ENCODE data around the gene ADCY2.

ADCY2 gene

GRCh38 chr5:7376871-7377270, 19.1 kb upstream of the ADCY2 start:
- no peak overlapping the region for H3K27ac ChIP-seq (ENCODE audit: low read depth, low read length, severe bottlenecking)
- no peaks in the 10 kb centered on the region for H3K9me3 ChIP-seq (ENCODE audit: control insufficient read depth, low read length)
- H3K4me1 ChIP-seq (ENCODE audit: control insufficient read depth, insufficient read depth, low read length, poor library complexity, severe bottlenecking): no peaks in the 10 kb centered on the region
- WGBS, 2 experiments (ENCODE audit: insufficient coverage in 2 of 2): 86 to 93% methylated on average over 1 to 2 of the region's 3 CpGs
- no peaks in the 10 kb centered on the region for H3K36me3 ChIP-seq (ENCODE audit: control insufficient read depth, insufficient read depth, low read length)
- H3K4me3 ChIP-seq (ENCODE audit: extremely low read depth, insufficient read depth, low read length, poor library complexity, severe bottlenecking): no peak overlapping the region

GRCh38 chr5:7377761-7378160, 18.2 kb upstream of the ADCY2 start:
- no peak overlapping the region for H3K27ac ChIP-seq (ENCODE audit: low read depth, low read length, severe bottlenecking)
- WGBS, 2 experiments (ENCODE audit: insufficient coverage in 2 of 2): no CpG with 5 or more reads among the region's 2 CpGs
- H3K36me3 ChIP-seq (ENCODE audit: control insufficient read depth, insufficient read depth, low read length): no peaks in the 10 kb centered on the region

DNA sequence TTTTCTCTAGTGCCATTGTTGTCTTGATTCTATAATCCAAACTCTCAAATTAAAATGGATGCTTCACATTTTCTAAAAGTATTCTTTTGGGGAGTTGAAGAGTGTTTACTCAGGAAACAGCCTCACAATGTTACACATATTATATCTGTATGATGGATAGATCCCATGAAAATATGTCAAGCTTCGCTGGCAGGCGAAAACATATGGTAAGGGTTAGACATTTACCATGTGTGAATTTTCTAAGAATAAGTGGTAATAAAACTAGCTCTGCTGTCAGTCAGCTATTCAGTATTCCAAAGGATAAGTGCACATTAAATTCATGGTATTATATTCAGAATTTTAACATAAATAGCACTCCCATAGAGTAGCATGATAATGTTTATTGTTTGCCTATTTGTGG, 13.3 kb upstream of the ADCY2 start:
- Histone ChIP-seq H3K36me3 (ENCODE audit: control insufficient read depth, insufficient read depth, low read length) (no peaks in the 10 kb centered on the region), H3K4me3 (ENCODE audit: extremely low read depth, insufficient read depth, low read length, poor library complexity, severe bottlenecking) (no peak overlapping the region), H3K27ac (ENCODE audit: low read depth, low read length, severe bottlenecking) (no peak overlapping the region), H3K4me1 (ENCODE audit: control insufficient read depth, insufficient read depth, low read length, poor library complexity, severe bottlenecking) (no peaks in the 10 kb centered on the region), H3K9me3 (ENCODE audit: control insufficient read depth, low read length) (no peaks in the 10 kb centered on the region)
- WGBS, 2 experiments (ENCODE audit: insufficient coverage in 2 of 2): no CpG with 5 or more reads among the region's 2 CpGs

More at GRCh38 chr5:7377761-7378160, 18.2 kb upstream of the ADCY2 start:
- Histone ChIP-seq H3K4me1 (ENCODE audit: control insufficient read depth, insufficient read depth, low read length, poor library complexity, severe bottlenecking) (no peaks in the 10 kb centered on the region), H3K9me3 (ENCODE audit: control insufficient read depth, low read length) (no peaks in the 10 kb centered on the region), H3K4me3 (ENCODE audit: extremely low read depth, insufficient read depth, low read length, poor library complexity, severe bottlenecking) (no peak overlapping the region)

- Histone ChIP-seq H3K4me1 (ENCODE audit: control insufficient read depth, insufficient read depth, low read length, poor library complexity, severe bottlenecking) (no peaks in the 10 kb centered on the region), H3K4me3 (ENCODE audit: extremely low read depth, insufficient read depth, low read length, poor library complexity, severe bottlenecking) (no peak overlapping the region), H3K27ac (ENCODE audit: low read depth, low read length, severe bottlenecking) (no peak overlapping the region), H3K9me3 (ENCODE audit: control insufficient read depth, low read length) (no peaks in the 10 kb centered on the region), H3K36me3 (ENCODE audit: control insufficient read depth, insufficient read depth, low read length) (no peaks in the 10 kb centered on the region)
- WGBS, 2 experiments (ENCODE audit: insufficient coverage in 2 of 2): 88 to 94% methylated on average over 1 to 3 of the region's 6 CpGs
Observed at GRCh38 chr5:7385681-7386080, 10.3 kb upstream of the ADCY2 start.

DNA sequence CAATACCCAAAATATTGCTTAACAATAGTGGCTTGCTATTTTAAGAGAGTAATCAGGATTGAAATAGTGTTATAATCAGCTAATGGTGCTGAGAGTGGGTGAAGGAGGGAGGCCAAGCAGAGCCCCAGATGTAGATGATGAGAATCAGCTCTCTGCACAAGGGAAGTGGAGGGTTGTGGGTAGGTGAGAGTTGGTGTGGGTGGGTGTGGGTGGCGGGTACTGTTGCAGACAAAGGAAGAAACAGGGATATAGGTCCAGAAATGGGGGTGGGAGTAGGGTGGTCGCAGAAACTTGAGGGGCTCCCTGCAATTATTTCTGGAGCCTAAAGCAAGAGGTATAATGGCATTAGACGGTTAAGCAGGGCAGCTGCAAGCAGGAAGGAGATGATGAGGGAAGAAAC, 7.4 kb upstream of the ADCY2 start:
- H3K9me3 ChIP-seq (ENCODE audit: control insufficient read depth, low read length): no peaks in the 10 kb centered on the region
- H3K36me3 ChIP-seq (ENCODE audit: control insufficient read depth, insufficient read depth, low read length): no peaks in the 10 kb centered on the region
- H3K4me1 ChIP-seq (ENCODE audit: control insufficient read depth, insufficient read depth, low read length, poor library complexity, severe bottlenecking): no peaks in the 10 kb centered on the region
- no peak overlapping the region for H3K4me3 ChIP-seq (ENCODE audit: extremely low read depth, insufficient read depth, low read length, poor library complexity, severe bottlenecking)
- H3K27ac ChIP-seq (ENCODE audit: low read depth, low read length, severe bottlenecking): no peak overlapping the region
- WGBS, 2 experiments (ENCODE audit: insufficient coverage in 2 of 2): 92 to 100% methylated on average over 3 of the region's 3 CpGs

GRCh38 chr5:7391215-7391614, 4.7 kb upstream of the ADCY2 start:
- no peak overlapping the region for H3K27ac ChIP-seq (ENCODE audit: low read depth, low read length, severe bottlenecking)
- WGBS, 2 experiments (ENCODE audit: insufficient coverage in 2 of 2): 87 to 91% methylated on average over 6 to 8 of the region's 9 CpGs
- H3K9me3 ChIP-seq (ENCODE audit: control insufficient read depth, low read length): no peaks in the 10 kb centered on the region
- no peaks in the 10 kb centered on the region for H3K4me1 ChIP-seq (ENCODE audit: control insufficient read depth, insufficient read depth, low read length, poor library complexity, severe bottlenecking)
- H3K36me3 ChIP-seq (ENCODE audit: control insufficient read depth, insufficient read depth, low read length): no peaks in the 10 kb centered on the region
- H3K4me3 ChIP-seq (ENCODE audit: extremely low read depth, insufficient read depth, low read length, poor library complexity, severe bottlenecking): no peak overlapping the region

- 44 to 64% methylated on average over 8 to 9 of the region's 15 CpGs for WGBS, 2 experiments (ENCODE audit: insufficient coverage in 2 of 2)
- Histone ChIP-seq H3K36me3 (ENCODE audit: control insufficient read depth, insufficient read depth, low read length) (no peaks in the 10 kb centered on the region), H3K4me1 (ENCODE audit: control insufficient read depth, insufficient read depth, low read length, poor library complexity, severe bottlenecking) (no peaks in the 10 kb centered on the region), H3K4me3 (ENCODE audit: extremely low read depth, insufficient read depth, low read length, poor library complexity, severe bottlenecking) (no peak overlapping the region), H3K9me3 (ENCODE audit: control insufficient read depth, low read length) (no peaks in the 10 kb centered on the region), H3K27ac (ENCODE audit: low read depth, low read length, severe bottlenecking) (no peak overlapping the region)
Observed at GRCh38 chr5:7391814-7392692, 3.9 kb upstream of the ADCY2 start.

DNA sequence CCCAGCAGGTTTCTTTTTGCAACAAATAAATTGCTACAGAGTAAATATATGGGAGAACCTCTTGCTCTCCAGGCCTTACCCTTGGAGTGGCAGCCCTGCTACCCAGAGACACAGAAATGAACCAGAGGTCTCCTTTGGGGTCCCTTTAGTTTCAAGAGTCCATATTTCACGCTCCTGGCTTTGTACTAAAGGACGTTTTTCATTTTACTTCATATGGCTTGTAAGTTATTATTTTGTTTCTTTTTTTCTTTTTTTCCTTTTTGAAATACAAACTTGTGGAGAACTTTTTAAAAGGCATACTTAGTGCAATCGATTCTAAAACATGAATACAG, 3.3 kb upstream of the ADCY2 start:
- H3K4me3 ChIP-seq (ENCODE audit: extremely low read depth, insufficient read depth, low read length, poor library complexity, severe bottlenecking): no peak overlapping the region
- no CpG with 5 or more reads among the region's 3 CpGs for WGBS, 2 experiments (ENCODE audit: insufficient coverage in 2 of 2)
- H3K4me1 ChIP-seq (ENCODE audit: control insufficient read depth, insufficient read depth, low read length, poor library complexity, severe bottlenecking): no peaks in the 10 kb centered on the region
- no peaks in the 10 kb centered on the region for H3K36me3 ChIP-seq (ENCODE audit: control insufficient read depth, insufficient read depth, low read length)
- H3K27ac ChIP-seq (ENCODE audit: low read depth, low read length, severe bottlenecking): no peak overlapping the region
- no peaks in the 10 kb centered on the region for H3K9me3 ChIP-seq (ENCODE audit: control insufficient read depth, low read length)

DNA sequence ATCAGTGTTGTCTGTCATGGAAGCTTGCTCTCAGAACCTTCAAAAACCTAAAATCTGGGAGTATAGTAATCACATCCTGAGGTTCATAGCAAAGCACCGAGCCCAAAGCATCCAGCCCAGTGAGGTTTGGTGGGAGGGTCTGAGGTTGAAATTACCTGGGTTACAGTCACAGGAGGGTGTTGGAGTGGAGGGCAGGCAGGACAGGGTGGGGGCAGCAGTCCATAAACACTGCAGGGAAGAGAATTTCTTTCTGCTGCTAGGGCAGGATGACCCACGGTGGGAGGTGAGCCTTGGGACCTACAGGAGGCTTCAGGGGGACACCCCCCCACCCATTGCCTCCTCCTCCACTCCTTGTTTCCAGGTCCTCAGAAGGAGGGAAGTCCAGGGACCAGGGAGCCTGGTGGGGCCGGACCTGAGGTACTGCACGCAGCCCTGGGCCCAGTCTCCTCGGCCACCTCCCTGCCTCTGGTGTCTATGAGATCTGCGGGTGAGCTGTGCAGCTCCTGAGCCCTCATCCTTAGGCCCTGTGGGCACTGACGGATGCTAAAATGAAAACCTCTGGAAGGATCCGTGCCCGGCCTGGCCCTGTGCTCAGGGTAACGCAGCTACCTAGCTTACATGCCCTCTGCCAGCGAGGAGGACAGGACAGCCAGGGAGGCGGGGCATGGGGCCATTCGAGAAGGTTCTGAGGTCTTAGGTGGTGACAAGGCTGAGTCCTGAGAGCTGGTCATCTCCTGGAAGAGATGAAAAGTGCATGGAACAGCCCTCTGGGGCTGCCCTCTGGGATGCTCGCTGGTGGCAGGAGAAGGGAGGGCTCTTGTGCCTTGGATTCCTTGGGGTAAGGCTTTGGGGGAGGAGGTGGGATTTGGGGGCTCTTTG, 1.8 kb upstream of the ADCY2 start:
- 79 to 87% methylated on average over 11 to 12 of the region's 14 CpGs for WGBS, 2 experiments (ENCODE audit: insufficient coverage in 2 of 2)
- Histone ChIP-seq H3K4me1 (ENCODE audit: control insufficient read depth, insufficient read depth, low read length, poor library complexity, severe bottlenecking) (no peaks in the 10 kb centered on the region), H3K27ac (ENCODE audit: low read depth, low read length, severe bottlenecking) (no peak overlapping the region), H3K9me3 (ENCODE audit: control insufficient read depth, low read length) (no peaks in the 10 kb centered on the region), H3K36me3 (ENCODE audit: control insufficient read depth, insufficient read depth, low read length) (no peaks in the 10 kb centered on the region), H3K4me3 (ENCODE audit: extremely low read depth, insufficient read depth, low read length, poor library complexity, severe bottlenecking) (no peak overlapping the region)

DNA sequence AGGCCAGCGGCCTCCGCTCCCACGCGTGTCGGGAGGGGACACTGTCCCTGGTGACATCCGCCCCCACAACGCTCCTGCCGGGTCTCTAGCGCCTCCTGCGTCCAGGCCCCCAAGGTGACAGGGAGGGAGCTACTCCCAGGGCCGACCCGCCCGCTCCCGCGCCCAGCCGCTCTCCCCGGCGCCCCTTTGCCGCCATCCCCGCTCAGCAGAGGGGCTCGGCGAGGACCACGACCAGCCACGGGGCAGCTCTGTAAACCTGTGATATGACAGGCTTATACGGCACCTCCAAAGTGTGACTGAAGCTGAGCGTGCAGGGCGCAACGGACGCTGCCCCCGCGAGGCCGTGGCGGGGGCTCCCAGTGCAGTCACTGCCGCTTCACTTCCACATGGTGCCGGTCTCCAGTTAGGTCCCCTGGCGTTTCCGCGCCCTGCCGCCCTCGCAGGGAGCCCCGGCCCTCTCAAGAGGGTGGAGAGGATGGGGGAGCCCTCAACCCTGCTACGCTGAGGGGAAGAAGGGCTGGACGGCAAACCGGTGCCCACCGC, 978 bp upstream of the ADCY2 start:
- no peak overlapping the region for H3K27ac ChIP-seq (ENCODE audit: low read depth, low read length, severe bottlenecking)
- H3K36me3 ChIP-seq (ENCODE audit: control insufficient read depth, insufficient read depth, low read length): no peaks in the 10 kb centered on the region
- no peaks in the 10 kb centered on the region for H3K9me3 ChIP-seq (ENCODE audit: control insufficient read depth, low read length)
- peak overlapping the region; percentile 35 for H3K4me3 ChIP-seq (ENCODE audit: extremely low read depth, insufficient read depth, low read length, poor library complexity, severe bottlenecking)
- no peaks in the 10 kb centered on the region for H3K4me1 ChIP-seq (ENCODE audit: control insufficient read depth, insufficient read depth, low read length, poor library complexity, severe bottlenecking)
- 8 to 10% methylated on average over 23 to 32 of the region's 45 CpGs for WGBS, 2 experiments (ENCODE audit: insufficient coverage in 2 of 2)

All from mesodermal cell (in vitro differentiated cells).